HG03378 (cell line): Measurements from ENCODE around the gene APLF.

Experiments used
- ATAC-seq: cut with Tn5 transposase; IDR thresholded peaks from one replicate; pipeline ENCODE4 v1.9.1; 2021; ENCODE audit warnings: mild to moderate bottlenecking, moderate library complexity; ENCODE audit not compliant: unreplicated experiment

Gene APLF

GRCh38 chr2:68472796-68473414, 5.5 kb downstream of the APLF start:
- no peak for ATAC-seq

- ATAC-seq = no peak
Observed at GRCh38 chr2:68475110-68475509, 7.7 kb downstream of the APLF start.

- ATAC-seq = no peak
Observed at GRCh38 chr2:68475576-68475975, 8.2 kb downstream of the APLF start.

GRCh38 chr2:68476454-68476853, 9.1 kb downstream of the APLF start:
- ATAC-seq = no peak

- no peak for ATAC-seq
Observed at GRCh38 chr2:68478688-68479087, 11.3 kb downstream of the APLF start.

- ATAC-seq = no peak
Observed at GRCh38 chr2:68482296-68482820, 15.0 kb downstream of the APLF start.

GRCh38 chr2:68483011-68483410, 15.6 kb downstream of the APLF start:
- no peak for ATAC-seq

GRCh38 chr2:68487773-68488355, 20.5 kb downstream of the APLF start:
- no peak for ATAC-seq

GRCh38 chr2:68488605-68489004, 21.2 kb downstream of the APLF start:
- peak; percentile 74 for ATAC-seq

GRCh38 chr2:68489282-68489681, 21.9 kb downstream of the APLF start:
- no peak for ATAC-seq

GRCh38 chr2:68491582-68491981, 24.2 kb downstream of the APLF start:
- ATAC-seq = no peak

- no peak for ATAC-seq
Observed at GRCh38 chr2:68499133-68499532, 31.7 kb downstream of the APLF start.

GRCh38 chr2:68500649-68501048, 33.3 kb downstream of the APLF start:
- no peak for ATAC-seq

GRCh38 chr2:68501768-68502167, 34.4 kb downstream of the APLF start:
- no peak for ATAC-seq

GRCh38 chr2:68505603-68506159, 38.3 kb downstream of the APLF start:
- ATAC-seq = no peak

GRCh38 chr2:68506170-68506569, 38.8 kb downstream of the APLF start:
- no peak for ATAC-seq

GRCh38 chr2:68512326-68512725, 44.9 kb downstream of the APLF start:
- ATAC-seq = no peak

- no peak for ATAC-seq
Observed at GRCh38 chr2:68512966-68513365, 45.6 kb downstream of the APLF start.

GRCh38 chr2:68514316-68514929, 47.0 kb downstream of the APLF start:
- ATAC-seq = no peak

GRCh38 chr2:68516051-68516955, 48.9 kb downstream of the APLF start:
- no peak for ATAC-seq

GRCh38 chr2:68519236-68519635, 51.9 kb downstream of the APLF start:
- no peak for ATAC-seq
